Heart right ventricle (tissue), 16 donors: ENCODE data around the gene BRAF. TPM values are rescaled to one million over a fixed set of nuclear protein-coding genes. Genes with fewer than 3 reads are reported as not detected.

Experiments
- ATAC-seq, 8 donors: fragments of 200-7000 bp; cut with Tn5 transposase; one replicate each; pipeline ENCODE4 v1.9.1; 2020; ENCODE audit warnings: mild to moderate bottlenecking in 8 of 8, moderate library complexity in 8 of 8, moderate number of reproducible peaks in 1 of 8
- DNase-seq, 2 donors: peaks; one replicate each; pipeline ENCODE4 v3.0.0-alpha.2; 2020
- H3K27ac ChIP-seq, 10 donors: fragments of 200-600 bp; sonication (generic) in 2 of 10; one replicate each; pipeline versions ENCODE4 v1.5.0 to v1.8.0; 2020 to 2022; ENCODE audit warnings: mild to moderate bottlenecking in 3 of 10
- H3K27me3 ChIP-seq, 7 donors: fragments of 200-600 bp; one replicate each; pipeline ENCODE4 v1.8.0; 2021 to 2022; ENCODE audit warnings: mild to moderate bottlenecking in 2 of 7
- H3K36me3 ChIP-seq, 9 donors: fragments of 200-600 bp; sonication (generic) in 1 of 9; one replicate each; pipeline versions ENCODE4 v1.5.0 to v1.8.0; 2020 to 2022; ENCODE audit warnings: mild to moderate bottlenecking in 2 of 9
- H3K4me1 ChIP-seq, 9 donors: fragments of 200-600 bp; sonication (generic) in 1 of 9; one replicate each; pipeline versions ENCODE4 v1.5.0 to v1.8.0; 2020 to 2022; ENCODE audit warnings: mild to moderate bottlenecking in 4 of 9
- H3K4me3 ChIP-seq, 10 donors: fragments of 200-600 bp; sonication (generic) in 2 of 10; one replicate each; pipeline versions ENCODE4 v1.5.0 to v1.8.0; 2020 to 2022; ENCODE audit warnings: mild to moderate bottlenecking in 7 of 10, moderate library complexity in 2 of 10
- H3K9me3 ChIP-seq, 11 donors: fragments of 200-600 bp in 10 of 11; sonication (generic) in 2 of 11; one replicate each; pipeline versions ENCODE4 v1.5.0 to v1.8.0; 2013 to 2022; ENCODE audit warnings: mild to moderate bottlenecking in 2 of 11, control low read depth in 1 of 11, moderate library complexity in 1 of 11
- WGBS, 2 donors: extraction: QIAGEN DNeasy Blood & Tissue Kit; methylation state at CpG; one replicate each; pipeline ENCODE4 v1.1.7; 2013; ENCODE audit warnings: inconsistent platforms in 1 of 2; 5-methylcytosine and 5-hydroxymethylcytosine counted together
- intact Hi-C, 10 donors: fragments of 100-400 bp; cut with DNase I; formaldehyde crosslinking; loops; one replicate each; pipeline versions ENCODE4 v1.11.1 to v1.14.2; 2022
- polyA plus RNA-seq, 2 donors: library from polyadenylated mRNA; stranded (reverse); fragments of 200-250 nt; gene quantifications; one replicate each; pipeline ENCODE4 v1.2.3, GENCODE V29; 2013
- total RNA-seq, 10 donors: library from RNA; stranded (reverse); fragmentation: NEBNext Ultra II Directional in 3 of 10; extraction: Animal tissue kit (Norgen Biotek cat#: 25700) in 3 of 10; gene quantifications; one replicate each; pipeline versions ENCODE4 v1.2.1 to v1.2.4, GENCODE V29; 2021 to 2023
- TF ChIP-seq, protein P1 (sequence below), 9 donors: fragments of 200-600 bp; sonication (generic) in 2 of 9; IDR thresholded peaks; one replicate each; pipeline versions ENCODE4 v1.5.0 to v1.8.0; 2021 to 2022; ENCODE audit warnings: antibody characterized with exemption in 9 of 9, mild to moderate bottlenecking in 5 of 9, moderate library complexity in 1 of 9
- donor health status: Arrhythmogenic right ventricular cardiomyopathy.
- donor health status: ischemic (EF 13 %, LVEDD 7.1; RV severe dilation, severe dysfunction).
- donor health status: healthy with polysubstance abuse.
- donor health status: DM: no; HTN: yes; CAD: no.
- donor health status: DM: no; HTN: no; CAD: no.
- donor health status: ischemic (EF 25% LVEDD 6.9; RV normal size, moderate dysfunction).
- donor health status: ischemic (EF 25% LVEDD 5.7; RV mildly dilated, moderate dysfunction).
- donor health status: healthy.
- donor health status: DM: yes; HTN: yes; CAD: no.
- donor health status: Ischemic cardiomyopathy.
- donor health status: ischemic (EF 35%, LVEDD 5.7; RV mildly dilated, moderate dysfunction).
- donor health status: nonischemic (EF 11% LVEDD 7.7; RV severe dilation, severe dysfunction).
- donor health status: DM: yes; HTN: yes; CAD: no.
- donor health status: PGD.
- donor health status: ischemic (EF 29% LVEDD 5.4; RV normal size, mild dysfunction).
- donor health status: nonischemic (EF 23%, LVEDD 6.1; RV moderate dilation, normal function).

BRAF gene
- total and polyA plus RNA-seq, 12 donors: 3.8 to 36.8 (median 23.2) TPM

DNA sequence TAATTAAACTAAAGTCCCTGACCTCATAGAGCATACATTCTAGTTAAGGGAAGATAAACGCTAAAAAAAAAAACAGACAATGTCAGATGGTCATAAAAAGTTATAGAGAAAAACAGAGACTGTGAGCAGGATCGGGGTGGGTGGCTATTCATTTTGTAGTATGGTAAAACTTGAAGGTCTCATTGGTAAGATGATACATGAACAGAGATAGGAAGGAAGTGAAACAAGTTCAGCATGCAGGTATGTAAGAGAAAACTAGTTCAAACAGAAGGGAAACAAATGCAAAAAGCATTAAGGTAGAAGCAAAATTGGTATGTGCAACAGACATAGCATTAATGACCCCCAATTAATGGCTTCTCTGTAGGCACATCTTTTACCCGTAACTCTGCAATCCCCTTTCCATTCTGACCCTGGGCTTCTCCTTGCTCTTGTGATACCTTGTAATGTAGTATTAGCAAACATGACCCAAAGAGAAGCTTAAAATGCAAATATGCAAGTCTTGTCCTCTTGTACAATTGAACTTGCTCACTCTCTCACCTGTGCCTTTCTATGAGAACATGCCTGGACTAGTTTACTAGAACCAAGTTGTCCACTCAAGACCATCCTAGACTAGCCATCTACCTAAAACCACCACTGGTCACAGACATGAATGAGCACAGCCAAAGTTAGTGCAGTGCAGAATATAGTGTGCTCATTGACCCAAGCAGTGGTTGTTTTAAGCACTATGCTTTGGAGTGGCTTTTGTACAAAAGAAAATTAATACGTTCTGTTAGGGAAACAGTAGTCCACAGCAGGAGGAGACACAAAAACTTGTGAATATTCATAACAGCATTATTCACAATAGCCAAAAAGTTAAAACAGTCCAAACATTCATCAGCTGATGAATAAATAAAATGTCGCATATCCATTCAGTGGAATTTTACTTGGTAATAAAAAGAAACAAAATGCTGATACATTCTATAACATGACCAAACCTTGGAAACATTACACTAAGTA is 57.0 kb downstream of the BRAF start:
- DNase-seq: no peak
- TF ChIP-seq, protein P1, sequence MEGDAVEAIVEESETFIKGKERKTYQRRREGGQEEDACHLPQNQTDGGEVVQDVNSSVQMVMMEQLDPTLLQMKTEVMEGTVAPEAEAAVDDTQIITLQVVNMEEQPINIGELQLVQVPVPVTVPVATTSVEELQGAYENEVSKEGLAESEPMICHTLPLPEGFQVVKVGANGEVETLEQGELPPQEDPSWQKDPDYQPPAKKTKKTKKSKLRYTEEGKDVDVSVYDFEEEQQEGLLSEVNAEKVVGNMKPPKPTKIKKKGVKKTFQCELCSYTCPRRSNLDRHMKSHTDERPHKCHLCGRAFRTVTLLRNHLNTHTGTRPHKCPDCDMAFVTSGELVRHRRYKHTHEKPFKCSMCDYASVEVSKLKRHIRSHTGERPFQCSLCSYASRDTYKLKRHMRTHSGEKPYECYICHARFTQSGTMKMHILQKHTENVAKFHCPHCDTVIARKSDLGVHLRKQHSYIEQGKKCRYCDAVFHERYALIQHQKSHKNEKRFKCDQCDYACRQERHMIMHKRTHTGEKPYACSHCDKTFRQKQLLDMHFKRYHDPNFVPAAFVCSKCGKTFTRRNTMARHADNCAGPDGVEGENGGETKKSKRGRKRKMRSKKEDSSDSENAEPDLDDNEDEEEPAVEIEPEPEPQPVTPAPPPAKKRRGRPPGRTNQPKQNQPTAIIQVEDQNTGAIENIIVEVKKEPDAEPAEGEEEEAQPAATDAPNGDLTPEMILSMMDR (IDR thresholded peaks at IDR 0.05): no peak
- no peak overlapping the region for H3K4me3 ChIP-seq
- intact Hi-C loops: no loop called here
- WGBS, 2 donors: 96 to 97% methylated on average over 5 of the region's 5 CpGs
- H3K27me3 ChIP-seq: no peaks in the 10 kb centered on the region
- no peaks in the 10 kb centered on the region for H3K36me3 ChIP-seq
- no peak overlapping the region for H3K27ac ChIP-seq
- H3K4me1 ChIP-seq: peaks cover 0 to 25% (median 8%) of the 10 kb centered on the region in 9 donors
- H3K9me3 ChIP-seq: no peaks in the 10 kb centered on the region
- no peak for ATAC-seq

DNA sequence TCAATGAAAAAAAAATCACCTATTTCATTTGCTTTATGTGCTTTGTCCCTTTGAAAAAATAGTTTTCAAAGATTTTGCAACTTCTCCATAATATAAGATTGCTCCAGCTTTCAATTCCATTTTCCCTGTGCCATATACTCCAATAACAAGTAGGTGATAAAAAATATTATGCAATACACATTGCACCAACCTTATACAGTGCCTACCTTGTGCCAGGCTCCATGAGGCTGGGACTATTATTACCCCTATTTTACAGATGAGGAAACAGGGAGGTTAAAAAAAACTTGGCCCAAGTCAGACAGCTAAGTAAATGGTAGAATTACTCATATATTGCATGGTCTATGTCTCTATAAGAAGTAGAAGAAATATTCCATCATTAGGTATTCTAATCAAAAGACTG is 57.8 kb downstream of the BRAF start:
- Histone ChIP-seq H3K4me3 (no peak overlapping the region), H3K27ac (no peak overlapping the region), H3K27me3 (no peaks in the 10 kb centered on the region), H3K36me3 (no peaks in the 10 kb centered on the region), H3K4me1 (peaks cover 0 to 23% (median 5%) of the 10 kb centered on the region in 9 donors), H3K9me3 (no peaks in the 10 kb centered on the region)
- no peak for ATAC-seq
- no peak for DNase-seq
- TF ChIP-seq, protein P1 (IDR thresholded peaks at IDR 0.05): no peak
- intact Hi-C loops: no loop called here

DNA sequence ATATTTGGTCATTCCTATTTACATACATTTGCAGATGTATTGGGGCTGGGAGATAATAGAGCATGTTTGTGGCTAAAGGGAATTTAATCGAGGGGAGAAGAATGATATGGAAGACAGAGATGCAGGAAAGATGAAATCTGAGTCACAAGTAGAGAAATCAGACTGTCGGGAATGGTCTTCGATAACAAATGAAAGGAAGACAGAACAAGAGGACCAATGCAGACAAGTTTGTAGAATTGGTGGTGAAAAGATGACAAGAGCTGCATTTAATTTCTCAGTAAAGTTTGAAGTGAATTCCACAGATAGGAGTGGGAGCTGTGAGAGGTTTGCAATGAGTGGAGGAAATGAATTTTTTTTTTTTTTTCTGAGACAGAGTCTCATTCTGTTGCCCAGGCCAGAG is 60.0 kb downstream of the BRAF start:
- Histone ChIP-seq H3K9me3 (no peaks in the 10 kb centered on the region), H3K27me3 (no peaks in the 10 kb centered on the region), H3K4me3 (no peak overlapping the region), H3K27ac (no peak overlapping the region), H3K36me3 (no peaks in the 10 kb centered on the region), H3K4me1 (peaks cover 0 to 11% (median 6%) of the 10 kb centered on the region in 9 donors)
- ATAC-seq (no peak), DNase-seq (no peak)
- TF ChIP-seq, protein P1 (IDR thresholded peaks at IDR 0.05): no peak
- WGBS, 2 donors: 95 to 98% methylated on average over 3 of the region's 3 CpGs
- intact Hi-C loops: no loop called here

DNA sequence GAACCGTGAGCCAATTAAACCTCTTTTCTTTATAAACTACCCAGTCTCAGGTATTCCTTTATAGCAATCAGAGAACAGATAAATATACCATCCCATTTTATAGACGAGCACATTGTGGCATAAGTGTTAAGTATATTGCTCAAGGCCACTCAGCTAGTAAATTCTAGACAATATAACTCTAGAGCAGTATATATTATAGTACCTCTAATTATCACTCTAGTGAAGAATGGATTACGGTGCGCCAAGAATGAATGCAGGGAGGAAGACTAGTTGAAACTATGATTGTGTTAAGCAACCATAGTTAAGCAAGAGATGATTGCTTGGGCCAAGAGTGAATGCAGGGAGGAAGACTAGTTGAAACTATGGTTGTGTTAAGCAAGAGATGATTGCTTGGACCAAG is 60.9 kb downstream of the BRAF start:
- H3K9me3 ChIP-seq: no peaks in the 10 kb centered on the region
- peaks cover 0 to 10% (median 0%) of the 10 kb centered on the region in 9 donors for H3K4me1 ChIP-seq
- intact Hi-C loops: no loop called here
- ATAC-seq: no peak
- no peak for DNase-seq
- no peaks in the 10 kb centered on the region for H3K27me3 ChIP-seq
- H3K27ac ChIP-seq: no peak overlapping the region
- 96 to 97% methylated on average over 4 of the region's 4 CpGs for whole genome bisulfite sequencing, 2 donors
- no peaks in the 10 kb centered on the region for H3K36me3 ChIP-seq
- TF ChIP-seq, protein P1 (IDR thresholded peaks at IDR 0.05): no peak
- no peak overlapping the region for H3K4me3 ChIP-seq
